GM18498 (cell line): ENCODE data around the gene NGEF.

Source experiments
- ATAC-seq: cut with Tn5 transposase; IDR thresholded peaks from one replicate; pipeline ENCODE4 v1.9.1; 2021; ENCODE audit warnings: mild to moderate bottlenecking, moderate library complexity; ENCODE audit not compliant: unreplicated experiment

The NGEF gene

DNA sequence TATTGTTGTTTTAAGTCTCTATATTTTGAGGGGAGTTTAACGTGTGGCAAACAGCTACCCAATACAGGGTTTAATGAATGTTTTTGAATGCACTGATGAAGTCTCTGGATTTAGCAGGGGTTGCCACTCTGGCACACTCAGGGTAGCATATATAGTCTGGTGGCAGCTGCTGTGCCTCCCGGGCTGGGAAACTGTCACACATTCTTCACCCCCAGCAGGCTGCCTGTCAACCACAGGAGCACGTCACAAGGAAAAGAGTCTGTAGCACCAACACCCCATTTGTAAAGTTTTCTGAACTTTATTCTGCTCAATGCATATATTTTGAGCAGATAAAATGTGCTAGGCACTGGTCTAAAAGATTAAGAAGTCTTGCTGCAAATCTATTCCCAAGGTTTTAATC is 39.3 kb downstream of the NGEF start:
- no peak for ATAC-seq

DNA sequence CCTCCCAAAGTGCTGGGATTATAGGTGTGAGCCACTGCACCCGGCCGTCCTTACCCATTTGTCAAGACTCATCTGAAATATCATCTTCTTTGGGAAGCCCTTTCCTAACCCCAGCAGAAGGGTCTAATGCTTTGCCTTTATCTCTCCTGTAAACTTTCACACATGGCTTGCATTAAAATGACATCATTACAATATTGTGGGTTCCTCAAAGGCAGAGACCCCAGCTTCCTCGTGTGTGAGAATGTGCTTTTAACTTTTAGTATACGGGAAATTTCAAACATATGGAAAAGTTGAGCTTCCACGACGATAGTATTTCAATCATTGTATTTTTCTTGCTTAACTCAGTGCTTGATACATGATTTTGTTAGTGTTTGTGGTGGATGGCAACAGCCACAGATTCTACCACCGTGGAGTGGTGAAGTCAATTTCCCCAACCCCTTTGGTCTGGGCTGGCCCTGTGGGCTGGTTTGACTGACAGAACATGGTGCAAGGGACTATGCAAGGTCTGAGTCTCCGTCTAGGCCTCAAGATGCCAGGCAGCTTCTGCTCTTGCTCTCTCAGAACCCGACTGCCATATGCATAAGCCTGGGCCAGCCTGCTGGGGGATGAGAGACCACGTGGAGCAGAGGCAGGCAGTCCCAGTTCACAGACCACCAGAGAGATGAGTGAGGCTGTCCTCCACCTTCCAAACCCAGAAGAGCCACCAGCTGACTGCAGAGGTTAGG is 39.9 kb downstream of the NGEF start:
- no peak for ATAC-seq

DNA sequence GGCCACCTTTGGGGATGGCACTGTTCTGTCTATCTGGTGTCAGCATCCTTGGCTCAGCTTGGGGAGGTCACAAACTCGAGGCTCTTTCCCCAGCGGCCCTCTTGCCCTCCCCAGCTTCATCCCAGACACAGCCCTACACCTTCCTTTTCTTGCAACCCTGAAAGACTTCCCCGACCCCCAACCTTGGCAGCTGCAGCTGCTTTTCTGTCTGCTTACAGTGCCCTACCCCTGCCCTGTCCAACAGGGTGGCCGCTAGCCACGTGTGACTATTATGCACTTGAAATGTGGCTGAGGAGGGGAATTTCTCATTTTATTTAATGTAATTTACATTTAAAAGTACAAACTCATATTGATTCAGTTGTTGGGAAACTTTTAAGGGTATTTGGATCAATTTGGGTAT is 41.3 kb downstream of the NGEF start:
- ATAC-seq, result no peak

DNA sequence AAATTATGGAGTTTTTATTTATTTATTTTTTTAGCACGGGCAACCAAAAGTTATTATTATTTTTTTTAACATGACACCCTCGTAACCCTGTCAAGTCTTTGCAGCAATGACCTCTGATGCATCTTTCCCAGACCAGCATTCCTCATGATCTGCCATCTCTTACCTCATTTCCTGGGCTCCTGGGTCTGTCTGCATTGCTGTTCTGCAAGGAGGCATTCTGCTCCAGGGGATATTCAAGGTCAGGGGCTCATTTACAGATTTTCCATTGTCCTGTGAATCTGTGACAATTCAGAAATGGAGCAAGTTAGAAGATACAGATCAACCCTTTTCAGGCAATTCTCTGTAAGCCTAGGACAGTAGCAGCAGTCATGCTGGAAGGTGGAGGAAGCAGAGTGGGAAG is 43.0 kb downstream of the NGEF start:
- ATAC-seq, result no peak

DNA sequence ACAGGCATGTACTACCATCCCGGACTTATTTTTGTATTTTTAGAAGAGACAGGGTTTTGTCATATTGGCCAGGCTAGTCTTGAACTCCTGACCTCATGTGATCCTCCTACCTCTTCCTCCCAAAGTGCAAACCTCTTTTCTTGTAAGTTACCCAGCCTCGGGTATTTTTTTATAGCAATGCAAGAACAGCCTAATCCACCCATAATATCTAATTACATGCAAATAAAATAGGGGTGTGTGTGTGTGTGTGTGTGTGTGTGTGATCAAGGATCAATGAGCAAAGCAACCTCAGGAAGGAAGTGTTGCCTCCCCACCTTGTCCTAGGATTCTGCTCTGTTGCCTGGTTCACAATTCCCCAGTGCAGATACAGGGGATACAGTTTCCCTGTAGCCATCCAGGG is 45.6 kb downstream of the NGEF start:
- ATAC-seq, result no peak

DNA sequence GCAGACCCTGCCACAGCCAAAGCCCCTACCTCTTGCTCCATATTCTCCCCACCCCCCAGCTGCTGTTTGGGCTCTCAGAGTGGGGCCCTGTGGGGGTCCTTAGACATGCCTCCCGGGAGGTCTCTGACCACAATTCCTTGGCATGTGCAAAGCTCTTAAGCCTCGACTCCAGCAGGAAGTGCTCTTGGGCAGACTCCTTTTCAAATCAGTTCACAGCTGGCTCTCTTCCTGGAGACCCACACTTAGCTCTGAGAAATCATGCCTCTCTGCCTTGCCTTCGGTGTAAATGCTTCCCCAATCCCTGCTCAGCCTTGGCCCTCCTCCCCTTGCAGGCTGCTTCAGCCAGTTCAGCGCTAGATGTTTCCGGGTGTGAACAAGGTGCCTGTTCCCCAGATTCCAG is 46.9 kb downstream of the NGEF start:
- ATAC-seq, result no peak

DNA sequence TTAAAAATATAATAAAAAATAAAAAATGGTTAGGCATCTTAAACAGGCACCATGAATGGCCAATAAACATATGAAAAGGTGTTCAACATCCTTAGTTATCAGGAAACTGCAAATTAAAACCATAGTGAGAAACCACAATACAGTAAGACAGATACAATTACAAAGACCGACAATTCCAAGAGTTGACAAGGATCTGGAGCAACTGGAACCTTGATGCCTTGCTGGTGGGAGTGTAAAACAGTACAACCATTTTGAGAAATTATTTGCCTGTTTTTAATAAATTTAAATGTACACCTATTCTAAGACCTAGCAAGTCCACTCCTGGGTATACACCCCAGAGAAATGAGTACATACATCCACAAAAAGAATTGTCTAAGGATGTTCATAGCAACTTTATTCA is 49.1 kb downstream of the NGEF start:
- ATAC-seq, result no peak

DNA sequence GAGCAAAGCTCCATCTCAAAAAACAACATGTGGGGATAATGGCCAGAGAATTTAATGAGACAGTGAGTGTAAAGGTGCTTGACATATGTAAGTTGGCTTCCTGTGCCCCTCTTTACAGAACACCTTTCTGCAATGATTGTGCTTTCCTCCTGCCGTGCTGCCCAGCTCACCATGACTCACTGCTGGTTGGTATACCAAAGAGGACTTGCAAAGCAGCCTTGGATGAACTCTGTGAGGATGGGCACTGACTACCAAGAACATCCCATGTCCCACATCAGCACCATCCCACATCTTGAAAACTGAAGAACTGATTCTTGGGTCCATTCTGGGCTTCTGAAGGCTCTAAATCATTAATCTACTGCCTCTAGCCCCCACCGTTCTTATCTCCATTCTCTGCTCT is 52.2 kb downstream of the NGEF start:
- no peak for ATAC-seq

DNA sequence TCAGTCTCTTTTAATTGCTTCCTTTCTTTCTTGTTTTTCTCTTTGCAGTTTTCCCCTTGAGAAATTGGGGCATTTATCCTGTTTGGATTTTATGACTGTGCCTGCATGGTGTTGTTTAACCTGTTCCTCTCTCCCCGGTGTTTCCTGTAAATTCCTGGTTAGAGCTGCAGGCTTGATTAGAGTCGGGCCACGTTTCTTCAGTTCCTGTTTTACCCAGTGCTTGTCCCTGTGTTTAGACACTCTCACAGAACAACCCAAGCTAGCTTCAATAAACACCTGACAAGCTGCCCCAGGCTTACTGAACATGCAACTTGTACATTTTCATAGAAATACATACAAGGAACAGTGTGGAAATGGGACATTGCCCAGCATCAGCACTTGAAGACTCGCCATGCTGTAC is 53.9 kb downstream of the NGEF start:
- ATAC-seq, result no peak

DNA sequence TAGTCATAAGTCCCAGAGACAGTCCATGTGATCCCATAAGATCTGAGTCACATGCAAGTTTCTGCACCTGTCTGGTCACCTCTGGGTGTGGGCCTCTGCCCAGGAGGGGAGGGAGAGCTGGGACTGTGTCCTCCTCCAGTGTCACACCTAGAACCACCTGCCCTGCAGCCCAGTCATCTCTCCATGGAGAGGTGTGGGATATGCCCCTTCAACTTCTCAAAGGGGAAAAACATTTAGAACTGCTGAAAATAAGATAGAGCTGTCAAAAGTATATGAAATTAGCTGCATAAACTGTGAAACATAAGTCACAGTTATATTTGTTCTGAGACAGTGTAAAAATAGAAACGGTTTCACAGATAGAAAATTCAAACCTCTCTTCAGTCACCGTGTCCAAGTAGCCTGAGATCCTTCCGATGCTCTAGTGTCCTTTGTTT is 55.4 kb downstream of the NGEF start:
- ATAC-seq, result peak; percentile 60

DNA sequence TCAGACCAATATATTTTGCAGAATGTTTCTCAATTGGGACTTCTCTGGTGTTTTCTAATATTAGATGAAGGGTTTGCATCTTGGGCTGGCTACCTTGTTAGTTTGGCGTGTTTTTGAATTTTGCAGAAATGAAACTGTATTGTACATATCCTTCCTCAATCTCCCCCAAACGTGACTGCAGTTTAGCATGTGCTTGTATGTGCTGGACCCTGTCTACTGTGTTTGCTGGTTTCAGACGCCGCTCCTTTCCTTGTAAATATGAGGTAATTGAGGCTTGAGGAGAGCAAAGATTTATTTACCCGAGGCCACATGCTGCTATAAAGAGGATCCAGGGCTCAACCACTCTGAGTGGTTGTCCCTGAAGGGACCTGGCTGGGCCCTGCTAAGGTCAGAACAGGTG is 57.2 kb downstream of the NGEF start:
- no peak for ATAC-seq

DNA sequence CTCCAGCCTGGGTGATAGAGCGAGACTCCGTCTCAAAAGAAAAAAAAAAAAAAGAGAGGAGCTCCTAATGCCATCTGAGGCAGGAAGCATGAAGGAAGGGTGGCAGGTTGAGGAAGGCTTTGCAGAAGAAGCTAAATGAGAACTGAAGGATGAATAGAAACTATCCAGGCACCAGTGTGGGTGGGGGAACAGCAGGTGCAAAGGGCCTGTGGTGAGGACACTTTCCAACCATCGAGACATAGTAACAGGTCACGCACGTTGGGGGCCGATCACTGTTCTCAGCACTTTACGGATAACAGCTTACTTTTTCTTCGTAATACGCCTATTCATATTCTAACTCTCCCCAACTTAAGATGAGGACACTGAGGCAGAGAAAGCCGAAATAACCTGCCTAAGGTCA is 58.4 kb downstream of the NGEF start:
- no peak for ATAC-seq

DNA sequence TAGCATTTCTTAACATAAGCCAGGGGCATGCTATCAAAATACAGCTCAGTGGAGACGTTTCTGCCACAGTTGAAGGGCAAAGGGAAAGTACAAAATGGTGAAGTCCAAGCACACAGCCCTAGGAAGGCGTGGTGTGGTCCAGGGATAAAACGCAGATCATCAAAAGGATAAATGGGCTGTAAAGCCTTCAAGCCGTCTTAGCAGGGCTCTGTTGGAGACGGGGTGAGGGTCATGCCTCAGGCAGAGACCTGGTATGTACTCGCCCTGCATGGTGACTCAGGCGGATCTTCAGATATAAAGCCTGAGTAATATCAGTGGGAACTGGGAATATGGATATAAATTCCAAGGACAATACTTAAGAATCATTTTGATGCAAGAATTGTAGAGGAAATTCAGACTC is 61.2 kb downstream of the NGEF start:
- no peak for ATAC-seq

DNA sequence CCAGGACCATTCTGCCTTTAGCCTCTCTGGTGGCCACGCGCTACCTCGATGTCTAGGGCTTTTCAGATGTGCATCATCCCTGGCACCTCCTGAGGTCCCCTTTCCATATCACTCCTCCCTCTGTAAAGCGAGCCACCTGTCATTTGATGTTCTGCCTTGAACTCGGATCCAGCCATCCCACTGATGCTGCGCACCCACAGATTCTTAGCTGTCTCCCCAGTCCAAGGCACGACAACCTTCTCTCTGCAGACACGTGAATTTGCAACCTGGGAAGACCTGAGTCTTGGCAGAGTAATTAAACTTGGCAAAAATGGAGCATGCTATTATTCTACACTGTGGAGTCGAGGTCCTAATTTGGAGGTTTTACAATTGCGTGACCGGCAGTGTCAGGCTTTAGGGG is 61.9 kb downstream of the NGEF start:
- ATAC-seq, result no peak

DNA sequence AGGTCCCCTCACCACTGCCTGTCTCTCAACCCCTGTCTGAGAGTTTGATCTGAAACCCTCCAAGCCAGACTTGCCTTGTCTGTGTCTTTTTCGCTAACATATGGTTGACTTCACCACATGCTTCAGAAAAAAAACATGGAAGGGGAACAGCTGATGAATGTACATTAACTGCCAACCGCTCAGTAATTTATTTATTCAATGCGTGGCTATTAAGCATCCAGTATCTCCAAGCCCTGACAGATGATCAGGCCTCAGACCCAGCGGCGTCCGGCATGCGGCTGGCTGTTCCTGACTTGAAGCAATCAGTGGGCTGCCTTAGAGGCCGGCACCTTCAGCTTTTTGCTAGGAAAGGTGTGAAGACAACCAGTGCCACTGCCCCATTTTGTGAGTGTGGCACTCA is 62.3 kb downstream of the NGEF start:
- ATAC-seq, result no peak

DNA sequence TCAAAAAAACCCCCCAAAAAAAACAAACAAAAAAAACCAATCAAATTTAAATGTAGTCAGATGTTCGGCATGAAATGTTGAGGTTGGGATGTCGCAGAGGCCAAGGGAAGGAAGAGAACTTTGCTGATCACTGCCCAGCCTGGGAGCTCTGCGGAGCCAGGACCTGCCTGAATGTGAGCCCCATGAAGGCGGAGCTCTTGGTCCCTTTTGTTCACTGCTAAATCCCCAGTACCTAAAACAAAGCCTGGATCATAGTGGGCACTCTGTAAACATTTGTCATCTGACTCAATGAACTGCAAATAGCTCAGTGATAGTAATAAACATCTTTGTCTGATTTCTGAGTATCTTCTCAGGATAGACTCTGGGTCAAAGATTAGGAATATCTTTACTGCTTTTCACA is 64.0 kb downstream of the NGEF start:
- no peak for ATAC-seq

DNA sequence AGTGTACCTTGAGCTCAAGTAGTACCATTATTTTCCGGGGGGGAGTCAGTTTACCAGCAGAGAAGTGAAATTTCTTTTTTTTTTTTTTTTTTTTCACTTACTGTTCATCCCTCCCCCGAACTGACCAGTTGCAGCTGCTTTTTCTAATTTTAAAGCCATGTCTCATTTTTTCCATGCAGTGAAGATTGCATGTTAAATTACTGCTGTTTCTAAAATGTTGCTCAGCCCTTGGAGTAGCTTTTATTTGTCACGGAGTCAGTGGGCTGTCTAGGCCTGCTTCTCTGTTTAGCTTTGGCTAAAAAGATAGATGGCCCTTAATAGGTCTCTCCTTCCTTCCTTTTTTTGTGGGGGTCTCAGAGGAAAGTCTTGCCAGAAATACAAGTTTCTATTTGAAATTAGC is 70.2 kb downstream of the NGEF start:
- no peak for ATAC-seq

DNA sequence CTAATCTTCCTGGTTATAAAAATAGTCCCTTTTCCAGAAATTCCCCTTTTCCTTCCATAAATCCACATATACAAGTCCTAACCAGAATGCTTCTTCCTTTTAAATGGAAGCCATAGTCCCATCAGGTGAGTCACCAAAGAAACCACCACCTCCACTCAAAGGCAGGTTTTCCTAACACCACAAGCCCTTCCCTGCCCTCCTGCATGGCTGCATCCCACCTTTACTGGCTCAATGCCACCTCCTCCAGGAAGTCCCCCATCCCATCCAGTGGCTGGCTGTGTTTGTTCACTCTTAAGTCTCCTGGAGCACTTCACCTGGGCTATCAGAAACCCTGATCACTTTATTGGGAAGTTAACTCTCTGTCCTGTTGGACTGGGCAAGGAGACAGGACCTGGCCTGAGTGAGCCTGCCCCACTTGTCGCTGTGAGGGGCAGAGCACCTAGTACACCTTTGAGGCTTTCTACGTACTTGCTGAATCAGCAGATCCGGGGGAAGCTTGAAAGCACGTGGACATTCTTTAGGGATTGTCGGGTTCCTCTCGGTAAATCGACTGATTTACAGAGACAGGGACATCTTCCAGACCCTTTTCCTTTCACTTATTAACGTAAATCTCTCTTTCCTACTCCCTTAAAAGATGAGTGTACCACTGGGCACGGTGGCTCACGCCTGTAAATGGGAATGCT is 71.0 kb downstream of the NGEF start:
- no peak for ATAC-seq

DNA sequence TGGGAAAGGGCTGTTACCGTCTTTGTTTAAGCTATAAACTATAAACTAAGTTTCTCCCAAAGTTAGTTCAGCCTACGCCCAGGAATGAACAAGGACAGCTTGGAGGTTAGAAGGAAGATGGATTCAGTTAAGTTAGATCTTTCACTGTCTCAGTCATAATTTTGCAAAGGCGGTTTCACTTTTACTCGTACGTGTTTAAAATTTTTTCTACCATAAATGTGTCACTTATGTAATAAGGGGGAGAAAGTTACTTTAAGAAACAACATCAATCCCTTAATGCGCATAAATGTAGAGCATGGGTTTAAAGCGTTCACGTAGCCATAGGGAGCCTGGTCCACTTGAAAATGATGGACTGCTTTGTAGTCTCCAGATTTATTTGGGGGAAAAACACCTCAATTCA is 71.7 kb downstream of the NGEF start:
- ATAC-seq, result no peak

DNA sequence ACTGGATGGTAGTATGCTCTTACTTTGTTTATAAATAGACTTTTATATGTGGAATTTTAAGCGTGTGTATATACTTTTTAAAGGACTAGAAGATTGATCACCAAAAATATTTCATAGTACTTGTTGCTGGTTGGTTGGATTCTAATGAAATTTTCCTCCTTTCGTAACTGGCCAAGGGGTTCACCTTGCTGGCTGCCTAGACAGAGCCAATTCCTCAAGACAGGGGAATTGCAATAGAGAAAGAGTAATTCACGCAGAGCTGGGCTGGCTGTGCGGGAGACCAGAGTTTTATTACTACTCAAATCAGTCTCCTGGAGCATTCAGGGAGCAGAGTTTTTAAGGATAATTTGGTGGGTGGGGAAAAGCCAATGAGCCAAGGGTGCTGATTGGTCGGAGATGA is 72.3 kb downstream of the NGEF start:
- ATAC-seq, result no peak

DNA sequence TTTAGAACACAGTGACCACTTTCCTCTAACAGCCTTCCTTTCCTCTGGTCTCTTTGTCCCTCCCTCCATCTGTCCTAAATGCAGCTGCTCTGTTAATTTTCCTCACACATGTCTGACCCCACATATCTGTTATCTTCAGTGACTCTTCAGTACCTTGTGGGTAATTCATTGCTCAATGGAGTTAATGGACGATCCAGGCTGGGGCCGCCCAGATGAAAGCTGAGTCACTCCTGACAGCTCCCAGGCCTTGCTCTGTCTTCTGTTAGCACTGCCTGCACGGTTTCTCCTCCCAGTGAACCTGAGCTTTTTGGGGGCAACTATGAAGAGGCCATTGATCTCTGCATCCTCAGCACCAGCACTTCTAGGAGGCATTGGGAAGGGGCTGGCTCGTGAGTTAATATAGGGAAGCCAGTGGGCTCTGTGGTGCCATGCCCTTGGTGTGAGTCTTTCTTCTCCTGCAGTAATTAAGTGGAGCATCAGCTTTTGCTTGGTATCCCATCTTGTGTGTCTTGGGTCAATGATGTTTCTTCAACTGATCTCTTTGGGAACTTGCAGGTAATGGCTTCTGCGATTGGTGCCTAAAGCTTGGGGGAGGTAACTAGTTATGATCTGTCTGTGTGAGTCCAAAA is 75.7 kb downstream of the NGEF start:
- no peak for ATAC-seq

DNA sequence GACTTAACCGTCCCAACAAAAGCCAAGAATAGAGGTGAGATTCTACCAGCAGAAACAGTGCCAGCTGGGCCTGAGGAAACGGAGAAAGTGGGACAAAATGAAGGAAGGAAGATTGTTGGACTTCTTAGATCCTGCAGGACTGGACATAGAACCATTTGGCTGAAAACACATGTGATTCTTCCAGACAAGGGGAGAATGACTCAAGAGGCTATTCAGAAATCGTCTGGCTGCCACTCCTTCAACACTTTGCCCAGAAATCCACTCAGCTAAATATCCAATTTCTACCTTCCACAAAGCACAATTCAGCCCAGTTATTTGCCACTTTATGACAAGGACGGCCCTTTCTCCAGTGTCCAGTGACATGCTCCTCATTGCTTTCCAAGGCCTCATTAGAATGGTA is 81.4 kb downstream of the NGEF start:
- no peak for ATAC-seq

DNA sequence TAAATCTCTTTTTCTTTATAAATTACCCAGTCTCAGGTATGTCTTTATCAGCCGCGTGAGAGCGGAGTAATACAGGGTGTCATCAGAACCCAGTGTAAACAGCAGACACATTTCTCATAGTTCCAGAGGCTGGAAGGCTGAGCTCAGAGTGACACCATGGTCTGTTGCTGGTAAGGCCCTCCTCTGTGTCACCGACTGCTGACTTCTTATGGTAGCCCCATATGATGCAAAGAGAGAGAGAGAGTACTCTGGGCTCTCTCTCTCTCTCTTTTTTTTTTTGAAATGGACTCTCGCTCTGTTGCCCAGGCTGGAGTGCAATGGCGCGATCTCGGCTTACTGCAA is 83.0 kb downstream of the NGEF start:
- ATAC-seq, result no peak
